Activated CD4-positive, alpha-beta T cell treated with anti-CD3 and anti-CD28 coated beads, Interleukin-2, Interleukin-6, amounts not matched to agents 100 ng/mL and 50 ng/mL, durations not matched to agents 16 hours and 8 hours (primary cell): Measurements from ENCODE around the gene NRXN2.

ENCODE experiments used
- DNase-seq: peaks from one replicate; pipeline ENCODE4 v3.0.0-alpha.2; 2020

NRXN2 gene

GRCh38 chr11:64643920-64644646, 78.9 kb downstream of the NRXN2 start:
- no peak for DNase-seq

- DNase-seq: no peak
Observed at GRCh38 chr11:64643256-64643881, 79.6 kb downstream of the NRXN2 start.

GRCh38 chr11:64642871-64643255, 80.1 kb downstream of the NRXN2 start:
- no peak for DNase-seq

- no peak for DNase-seq
Observed at GRCh38 chr11:64642418-64642735, 80.6 kb downstream of the NRXN2 start.

GRCh38 chr11:64641596-64642417, 81.2 kb downstream of the NRXN2 start:
- no peak for DNase-seq

GRCh38 chr11:64639885-64640284, 83.1 kb downstream of the NRXN2 start:
- no peak for DNase-seq

GRCh38 chr11:64638829-64639228, 84.2 kb downstream of the NRXN2 start:
- DNase-seq: no peak

- DNase-seq: no peak
Observed at GRCh38 chr11:64638018-64638665, 84.9 kb downstream of the NRXN2 start.

- no peak for DNase-seq
Observed at GRCh38 chr11:64637334-64638017, 85.5 kb downstream of the NRXN2 start.

GRCh38 chr11:64633555-64634159, 89.3 kb downstream of the NRXN2 start:
- no peak for DNase-seq

GRCh38 chr11:64632654-64633053, 90.3 kb downstream of the NRXN2 start:
- DNase-seq: no peak

- DNase-seq: no peak
Observed at GRCh38 chr11:64632237-64632636, 90.8 kb downstream of the NRXN2 start.

- no peak for DNase-seq
Observed at GRCh38 chr11:64631675-64632074, 91.3 kb downstream of the NRXN2 start.

- no peak for DNase-seq
Observed at GRCh38 chr11:64629796-64630562, 93.0 kb downstream of the NRXN2 start.

- DNase-seq: no peak
Observed at GRCh38 chr11:64629103-64629502, 93.9 kb downstream of the NRXN2 start.

- DNase-seq: no peak
Observed at GRCh38 chr11:64628596-64628995, 94.4 kb downstream of the NRXN2 start.

- no peak for DNase-seq
Observed at GRCh38 chr11:64627371-64627770, 95.6 kb downstream of the NRXN2 start.

- no peak for DNase-seq
Observed at GRCh38 chr11:64626637-64627036, 96.4 kb downstream of the NRXN2 start.

- no peak for DNase-seq
Observed at GRCh38 chr11:64624883-64625481, 98.0 kb downstream of the NRXN2 start.

- no peak for DNase-seq
Observed at GRCh38 chr11:64622681-64623080, 100.3 kb downstream of the NRXN2 start.
